HepG2 (cell line): ENCODE results near the gene PTEN. TPM values are rescaled to one million over a fixed set of nuclear protein-coding genes. Genes with fewer than 3 reads are reported as not detected.

Source experiments
- ATAC-seq: fragments of 200-7000 bp; cut with Tn5 transposase; 3 replicates; pipeline ENCODE4 v1.9.1; 2020; ENCODE audit warnings: mild to moderate bottlenecking, moderate library complexity
- BruUV-seq: library from RNA; stranded (reverse); fragments of 400-500 nt; replicated peaks from 2 replicates; lab custom pipeline; 2021; lab: Mats Ljungman, UMichigan
- CTCF ChIA-PET: fragments of 300-600 bp; formaldehyde crosslinking; extraction: SDS; loops from one replicate; lab custom pipeline; 2021; ENCODE audit warnings: low total read pairs, inconsistent platforms, low intra/inter-chr PET ratio; lab: Yijun Ruan, JAX
- POLR2A ChIA-PET: fragments of 350-600 bp; sonication (Branson Sonifier 250); formaldehyde crosslinking; loops from one replicate; lab custom pipeline; 2020; ENCODE audit warnings: antibody characterized with exemption, inconsistent platforms; lab: Yijun Ruan, JAX
- DNase-seq: peaks from one replicate; pipeline ENCODE4 v3.0.0-alpha.2; 2015; ENCODE audit warnings: low spot score
- FAIRE-seq: peaks from 3 replicates; lab custom pipeline; 2011; peaks lifted over from hg19 to GRCh38; lab: Jason Lieb, UNC
- H2AFZ ChIP-seq: one replicate; pipeline ENCODE4 v1.6.1; 2011; ENCODE audit warnings: low read length, inconsistent platforms
- H3K27ac ChIP-seq: fragments of 300-600 bp; 3 replicates; pipeline ENCODE4 v1.8.0; 2011; ENCODE audit warnings: mixed run types, mild to moderate bottlenecking, mixed read lengths, low read length, inconsistent platforms; ENCODE audit not compliant: insufficient read depth; ENCODE audit errors: extremely low read length
- H3K27me3 ChIP-seq, 2 experiments: fragments of 200-600 bp in 1 of 2; 2 replicates in 1 of 2; 3 replicates in 1 of 2; pipeline versions ENCODE4 v1.6.0 to v1.8.0; 2011; ENCODE audit warnings: low read length in 2 of 2, mild to moderate bottlenecking in 2 of 2, moderate library complexity in 2 of 2, inconsistent platforms in 1 of 2; ENCODE audit not compliant: insufficient read depth in 2 of 2, control insufficient read depth in 1 of 2
- H3K36me3 ChIP-seq, 2 experiments: fragments of 200-600 bp in 1 of 2; replicated peaks in 1 of 2; 2 replicates in 1 of 2; 3 replicates in 1 of 2; pipeline versions ENCODE4 v1.5.1 to v1.8.0; 2011; ENCODE audit warnings: low read length in 2 of 2, inconsistent platforms in 1 of 2; ENCODE audit not compliant: insufficient read depth in 2 of 2, control insufficient read depth in 1 of 2
- H3K4me1 ChIP-seq: 2 replicates; pipeline ENCODE4 v1.5.1; 2012; ENCODE audit warnings: low read length, inconsistent platforms; ENCODE audit not compliant: insufficient read depth
- H3K4me2 ChIP-seq: 2 replicates; pipeline ENCODE4 v1.6.0; 2011; ENCODE audit warnings: low read depth, low read length, inconsistent platforms
- H3K4me3 ChIP-seq, 3 experiments: fragments of 200-600 bp in 1 of 3; sonication (generic), shearing (Covaris generic) in 1 of 3; replicated peaks in 1 of 3; 2 replicates each; pipeline ENCODE4 v1.5.1; 2011 to 2016; ENCODE audit warnings: low read length in 3 of 3, inconsistent platforms in 2 of 3, low read depth in 2 of 3, mild to moderate bottlenecking in 2 of 3, control low read depth in 1 of 3, mixed read lengths in 1 of 3; ENCODE audit not compliant: insufficient read depth in 1 of 3
- H3K79me2 ChIP-seq: one replicate; pipeline ENCODE4 v1.6.1; 2011; ENCODE audit warnings: low read length, inconsistent platforms; ENCODE audit not compliant: insufficient read depth
- H3K9ac ChIP-seq: 2 replicates; pipeline ENCODE4 v1.6.0; 2011; ENCODE audit warnings: mild to moderate bottlenecking, low read depth, low read length, inconsistent platforms; ENCODE audit not compliant: insufficient read depth
- H3K9me3 ChIP-seq: 2 replicates; pipeline ENCODE4 v1.5.1; 2012; ENCODE audit warnings: mild to moderate bottlenecking, low read length
- H4K20me1 ChIP-seq: 2 replicates; pipeline ENCODE4 v1.6.0; 2011; ENCODE audit warnings: inconsistent platforms, mild to moderate bottlenecking, low read length, moderate library complexity; ENCODE audit not compliant: insufficient read depth
- CCDC6 ChIP-seq: sonication (generic); formaldehyde crosslinking; IDR thresholded peaks from 2 replicates; pipeline ENCODE4 v1.8.1; 2022; ENCODE audit warnings: mild to moderate bottlenecking, missing genetic modification reagents, moderate library complexity
- DMAP1 ChIP-seq: IDR thresholded peaks from 2 replicates; pipeline ENCODE4 v1.6.1; 2016
- KLF9 ChIP-seq: IDR thresholded peaks from 2 replicates; pipeline ENCODE4 v1.6.1; 2016; ENCODE audit warnings: low read depth
- NFATC3 ChIP-seq: sonication (generic); formaldehyde crosslinking; IDR thresholded peaks from 2 replicates; pipeline ENCODE4 v1.5.1; 2020; ENCODE audit warnings: mild to moderate bottlenecking, missing genetic modification reagents
- SMYD3 ChIP-seq: sonication (generic); formaldehyde crosslinking; IDR thresholded peaks from 2 replicates; pipeline ENCODE4 v1.8.1; 2023; ENCODE audit warnings: mild to moderate bottlenecking, missing genetic modification reagents
- SRY ChIP-seq: sonication (generic); formaldehyde crosslinking; IDR thresholded peaks from 2 replicates; pipeline ENCODE4 v1.8.0; 2022; ENCODE audit warnings: mild to moderate bottlenecking, missing genetic modification reagents
- TAF15 ChIP-seq: fragments of 200-400 bp; formaldehyde crosslinking; IDR thresholded peaks from one replicate; pipeline ENCODE4 v1.6.1; 2018; ENCODE audit warnings: mild to moderate bottlenecking, low read depth, low read length; ENCODE audit not compliant: poor library complexity, severe bottlenecking
- TBP ChIP-seq: sonication (generic); formaldehyde crosslinking; IDR thresholded peaks from 2 replicates; pipeline ENCODE4 v1.5.0; 2020; ENCODE audit warnings: missing genetic modification reagents
- ZNF101 ChIP-seq: sonication (generic); formaldehyde crosslinking; IDR thresholded peaks from 2 replicates; pipeline ENCODE4 v1.4.0; 2020; ENCODE audit warnings: mild to moderate bottlenecking, low read depth, missing genetic modification reagents, borderline replicate concordance
- ZNF792 ChIP-seq: IDR thresholded peaks from 2 replicates; pipeline ENCODE4 v1.6.1; 2016
- WGBS: methylation state at CpG from one replicate; pipeline ENCODE4 v1.1.6; 2017; ENCODE audit warnings: low lambda C conversion rate; 5-methylcytosine and 5-hydroxymethylcytosine counted together
- in situ Hi-C: cut with HindIII; loops from 2 replicates; pipeline ENCODE4 v1.10.0; 2017; ENCODE audit warnings: low pct_unique_long_range_greater_than_20kb; ENCODE audit not compliant: extremely low pct_ligation_motif_present
- intact Hi-C: fragments of 100-400 bp; cut with micrococcal nuclease; formaldehyde crosslinking; loops from one replicate; pipeline ENCODE4 v1.10.0; 2022; ENCODE audit not compliant: unreplicated experiment
- polyA plus RNA-seq, 8 experiments: library from polyadenylated mRNA; depleted of rRNA in 3 of 8; stranded (reverse) in 7 of 8; unstranded in 1 of 8; fragments of >200 nt; fragmentation: Illumina TruSeq in 4 of 8; extraction: Trizol in 4 of 8; gene quantifications; 2 replicates each; pipeline versions ENCODE4 v1.2.1 to v1.2.3, GENCODE V29; 2011 to 2016; ENCODE audit warnings: low read depth in 4 of 8, missing spikeins in 1 of 8, mixed read lengths in 1 of 8; ENCODE audit not compliant: insufficient read depth in 1 of 8
- total RNA-seq, 5 experiments: library from RNA; depleted of rRNA; stranded (reverse); fragments of >200 nt; fragmentation: Illumina TruSeq; extraction: Trizol; gene quantifications; 2 replicates each; pipeline ENCODE4 v1.2.3, GENCODE V29; 2016; ENCODE audit warnings: low read depth in 1 of 5
- TF ChIP-seq, protein P1 (sequence below): sonication (generic); formaldehyde crosslinking; IDR thresholded peaks from 2 replicates; pipeline ENCODE4 v1.4.0; 2020; ENCODE audit warnings: mild to moderate bottlenecking, low read depth, missing genetic modification reagents
- TF ChIP-seq, protein P2 (sequence below): IDR thresholded peaks from 2 replicates; pipeline ENCODE4 v1.6.1; 2018; ENCODE audit warnings: missing genetic modification reagents, mild to moderate bottlenecking, missing compliant biosample characterization
- TF ChIP-seq, protein P3 (sequence below): sonication (generic); formaldehyde crosslinking; IDR thresholded peaks from 2 replicates; pipeline ENCODE4 v1.4.0; 2020; ENCODE audit warnings: mild to moderate bottlenecking, missing genetic modification reagents
- TF ChIP-seq, protein P4 (sequence below): IDR thresholded peaks from 2 replicates; pipeline ENCODE4 v1.6.1; 2012; ENCODE audit warnings: low read length, improper control_type of control experiment
- TF ChIP-seq, protein P5 (sequence below): IDR thresholded peaks from 2 replicates; pipeline ENCODE4 v1.6.1; 2012; ENCODE audit warnings: low read depth, low read length, improper control_type of control experiment

The PTEN gene
- total and polyA plus RNA-seq, 2 of the 13 experiments (the other 11 are each of a cell fraction or from before 2014, with no cell fraction given) = 30.3 to 61.3 TPM

DNA sequence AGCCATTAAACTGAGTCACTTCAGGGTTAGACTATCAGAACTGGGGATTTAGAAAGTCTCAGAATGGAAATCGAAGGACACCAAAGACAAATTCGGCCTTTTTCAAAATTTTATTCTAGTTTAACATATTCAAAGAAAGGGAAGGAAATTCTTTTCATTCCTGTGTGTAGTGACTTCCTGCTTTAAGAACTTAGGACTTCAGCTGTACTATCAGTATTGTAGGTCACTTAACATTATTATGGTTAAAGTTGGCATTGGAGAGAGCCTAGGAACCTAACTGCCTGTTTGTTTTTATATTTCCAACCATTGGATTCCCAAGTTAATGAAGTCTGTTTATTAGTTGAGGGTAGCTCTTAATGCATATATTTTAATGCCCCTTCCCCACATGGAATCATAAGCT, 63.7 kb downstream of the PTEN start:
- Histone ChIP-seq H3K4me2 (no peak overlapping the region), H2AFZ (no peak overlapping the region), H3K9me3 (no peaks in the 10 kb centered on the region), H4K20me1 (no peaks in the 10 kb centered on the region; the same call in 1 of the 2 replicates), H3K9ac (no peak overlapping the region), H3K4me1 (no peaks in the 10 kb centered on the region), H3K79me2 (peaks cover 17% of the 10 kb centered on the region), H3K27ac (no peak overlapping the region), H3K4me3 (no peak overlapping the region), H3K27me3 (no peaks in the 10 kb centered on the region), H3K36me3 (peaks cover 1 to 11% of the 10 kb centered on the region in 2 experiments; a peak in 3 of 5 replicates)
- in situ Hi-C loops = no loop called here
- ChIA-PET CTCF (no interaction called here), POLR2A (no interaction called here)
- TF ChIP-seq KLF9 (no peak), DMAP1 (CRISPR knock-in tag) (no peak), CCDC6 (CRISPR knock-in tag) (no peak), ZNF101 (CRISPR knock-in tag) (no peak), NFATC3 (CRISPR knock-in tag) (no peak), TAF15 (no peak), ZNF792 (CRISPR knock-in tag) (no peak), TBP (CRISPR knock-in tag) (no peak), SMYD3 (CRISPR knock-in tag) (no peak), SRY (no peak)
- TF ChIP-seq, protein P1, sequence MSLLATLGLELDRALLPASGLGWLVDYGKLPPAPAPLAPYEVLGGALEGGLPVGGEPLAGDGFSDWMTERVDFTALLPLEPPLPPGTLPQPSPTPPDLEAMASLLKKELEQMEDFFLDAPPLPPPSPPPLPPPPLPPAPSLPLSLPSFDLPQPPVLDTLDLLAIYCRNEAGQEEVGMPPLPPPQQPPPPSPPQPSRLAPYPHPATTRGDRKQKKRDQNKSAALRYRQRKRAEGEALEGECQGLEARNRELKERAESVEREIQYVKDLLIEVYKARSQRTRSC (CRISPR knock-in tag) = no peak
- TF ChIP-seq, protein P2, sequence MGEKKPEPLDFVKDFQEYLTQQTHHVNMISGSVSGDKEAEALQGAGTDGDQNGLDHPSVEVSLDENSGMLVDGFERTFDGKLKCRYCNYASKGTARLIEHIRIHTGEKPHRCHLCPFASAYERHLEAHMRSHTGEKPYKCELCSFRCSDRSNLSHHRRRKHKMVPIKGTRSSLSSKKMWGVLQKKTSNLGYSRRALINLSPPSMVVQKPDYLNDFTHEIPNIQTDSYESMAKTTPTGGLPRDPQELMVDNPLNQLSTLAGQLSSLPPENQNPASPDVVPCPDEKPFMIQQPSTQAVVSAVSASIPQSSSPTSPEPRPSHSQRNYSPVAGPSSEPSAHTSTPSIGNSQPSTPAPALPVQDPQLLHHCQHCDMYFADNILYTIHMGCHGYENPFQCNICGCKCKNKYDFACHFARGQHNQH (CRISPR knock-in tag) = no peak
- TF ChIP-seq, protein P3, sequence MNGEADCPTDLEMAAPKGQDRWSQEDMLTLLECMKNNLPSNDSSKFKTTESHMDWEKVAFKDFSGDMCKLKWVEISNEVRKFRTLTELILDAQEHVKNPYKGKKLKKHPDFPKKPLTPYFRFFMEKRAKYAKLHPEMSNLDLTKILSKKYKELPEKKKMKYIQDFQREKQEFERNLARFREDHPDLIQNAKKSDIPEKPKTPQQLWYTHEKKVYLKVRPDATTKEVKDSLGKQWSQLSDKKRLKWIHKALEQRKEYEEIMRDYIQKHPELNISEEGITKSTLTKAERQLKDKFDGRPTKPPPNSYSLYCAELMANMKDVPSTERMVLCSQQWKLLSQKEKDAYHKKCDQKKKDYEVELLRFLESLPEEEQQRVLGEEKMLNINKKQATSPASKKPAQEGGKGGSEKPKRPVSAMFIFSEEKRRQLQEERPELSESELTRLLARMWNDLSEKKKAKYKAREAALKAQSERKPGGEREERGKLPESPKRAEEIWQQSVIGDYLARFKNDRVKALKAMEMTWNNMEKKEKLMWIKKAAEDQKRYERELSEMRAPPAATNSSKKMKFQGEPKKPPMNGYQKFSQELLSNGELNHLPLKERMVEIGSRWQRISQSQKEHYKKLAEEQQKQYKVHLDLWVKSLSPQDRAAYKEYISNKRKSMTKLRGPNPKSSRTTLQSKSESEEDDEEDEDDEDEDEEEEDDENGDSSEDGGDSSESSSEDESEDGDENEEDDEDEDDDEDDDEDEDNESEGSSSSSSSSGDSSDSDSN (CRISPR knock-in tag) = no peak
- TF ChIP-seq, protein P4, sequence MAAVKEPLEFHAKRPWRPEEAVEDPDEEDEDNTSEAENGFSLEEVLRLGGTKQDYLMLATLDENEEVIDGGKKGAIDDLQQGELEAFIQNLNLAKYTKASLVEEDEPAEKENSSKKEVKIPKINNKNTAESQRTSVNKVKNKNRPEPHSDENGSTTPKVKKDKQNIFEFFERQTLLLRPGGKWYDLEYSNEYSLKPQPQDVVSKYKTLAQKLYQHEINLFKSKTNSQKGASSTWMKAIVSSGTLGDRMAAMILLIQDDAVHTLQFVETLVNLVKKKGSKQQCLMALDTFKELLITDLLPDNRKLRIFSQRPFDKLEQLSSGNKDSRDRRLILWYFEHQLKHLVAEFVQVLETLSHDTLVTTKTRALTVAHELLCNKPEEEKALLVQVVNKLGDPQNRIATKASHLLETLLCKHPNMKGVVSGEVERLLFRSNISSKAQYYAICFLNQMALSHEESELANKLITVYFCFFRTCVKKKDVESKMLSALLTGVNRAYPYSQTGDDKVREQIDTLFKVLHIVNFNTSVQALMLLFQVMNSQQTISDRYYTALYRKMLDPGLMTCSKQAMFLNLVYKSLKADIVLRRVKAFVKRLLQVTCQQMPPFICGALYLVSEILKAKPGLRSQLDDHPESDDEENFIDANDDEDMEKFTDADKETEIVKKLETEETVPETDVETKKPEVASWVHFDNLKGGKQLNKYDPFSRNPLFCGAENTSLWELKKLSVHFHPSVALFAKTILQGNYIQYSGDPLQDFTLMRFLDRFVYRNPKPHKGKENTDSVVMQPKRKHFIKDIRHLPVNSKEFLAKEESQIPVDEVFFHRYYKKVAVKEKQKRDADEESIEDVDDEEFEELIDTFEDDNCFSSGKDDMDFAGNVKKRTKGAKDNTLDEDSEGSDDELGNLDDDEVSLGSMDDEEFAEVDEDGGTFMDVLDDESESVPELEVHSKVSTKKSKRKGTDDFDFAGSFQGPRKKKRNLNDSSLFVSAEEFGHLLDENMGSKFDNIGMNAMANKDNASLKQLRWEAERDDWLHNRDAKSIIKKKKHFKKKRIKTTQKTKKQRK = no peak
- TF ChIP-seq, protein P5, sequence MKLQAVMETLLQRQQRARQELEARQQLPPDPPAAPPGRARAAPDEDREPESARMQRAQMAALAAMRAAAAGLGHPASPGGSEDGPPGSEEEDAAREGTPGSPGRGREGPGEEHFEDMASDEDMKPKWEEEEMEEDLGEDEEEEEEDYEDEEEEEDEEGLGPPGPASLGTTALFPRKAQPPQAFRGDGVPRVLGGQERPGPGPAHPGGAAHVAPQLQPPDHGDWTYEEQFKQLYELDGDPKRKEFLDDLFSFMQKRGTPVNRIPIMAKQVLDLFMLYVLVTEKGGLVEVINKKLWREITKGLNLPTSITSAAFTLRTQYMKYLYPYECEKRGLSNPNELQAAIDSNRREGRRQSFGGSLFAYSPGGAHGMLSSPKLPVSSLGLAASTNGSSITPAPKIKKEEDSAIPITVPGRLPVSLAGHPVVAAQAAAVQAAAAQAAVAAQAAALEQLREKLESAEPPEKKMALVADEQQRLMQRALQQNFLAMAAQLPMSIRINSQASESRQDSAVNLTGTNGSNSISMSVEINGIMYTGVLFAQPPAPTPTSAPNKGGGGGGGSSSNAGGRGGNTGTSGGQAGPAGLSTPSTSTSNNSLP = no peak
- ATAC-seq (no peak), FAIRE-seq (no peak), DNase-seq (no peak)
- 97% methylated on average over 2 of the region's 2 CpGs for WGBS
- intact Hi-C loops = no loop called here
- BruUV-seq = TSS peak; percentile 3
